ENCODE measurements around the gene ZNF681.

ZNF681 gene

DNA sequence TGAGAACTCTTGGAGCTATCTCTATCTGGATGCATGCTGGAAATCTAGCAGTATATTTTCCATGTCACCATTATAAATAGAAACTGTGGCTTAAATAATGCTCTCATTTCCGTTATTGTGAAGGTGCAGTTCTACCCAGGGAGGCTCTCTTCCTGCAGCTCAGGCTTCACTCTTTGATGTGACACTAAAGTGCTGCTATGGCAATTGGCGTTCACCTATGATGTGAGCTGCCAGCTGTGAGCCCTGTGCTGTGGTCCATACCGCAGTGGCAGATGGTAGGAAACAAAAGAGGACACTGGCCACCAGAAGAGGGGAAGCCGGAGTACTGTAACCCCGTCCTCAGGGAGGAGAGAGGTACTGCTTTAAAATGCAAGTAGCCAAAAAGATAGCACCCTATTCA, 40.6 kb upstream of the ZNF681 start:
- POLR2A ChIA-PET (ENCODE audit: low non-redundant PET), result no interaction called here

DNA sequence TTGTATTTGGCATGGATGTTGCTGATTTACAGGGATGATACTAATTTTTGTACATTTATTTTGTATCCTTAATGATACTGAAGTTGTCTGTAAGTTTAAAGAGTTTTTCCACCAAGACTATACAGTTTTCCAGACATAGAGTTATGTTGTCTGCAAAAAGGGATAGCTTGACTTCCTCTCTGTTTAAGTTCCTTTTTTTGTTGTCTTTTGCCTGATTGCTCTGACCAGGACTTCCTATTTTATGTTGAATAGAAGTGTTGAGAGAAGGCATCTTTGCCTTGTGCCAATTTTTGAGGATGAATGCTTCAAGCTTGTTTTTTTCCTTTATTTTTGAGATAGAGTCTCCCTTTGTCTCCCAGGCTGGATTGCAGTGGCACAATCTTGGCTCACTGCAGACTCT, 36.8 kb upstream of the ZNF681 start:
- CTCF ChIA-PET, result no interaction called here

More for the DNA sequence above, 40.6 kb upstream of the ZNF681 start:
- no peak overlapping the region for H3K27ac ChIP-seq
- TF ChIP-seq, protein P1, sequence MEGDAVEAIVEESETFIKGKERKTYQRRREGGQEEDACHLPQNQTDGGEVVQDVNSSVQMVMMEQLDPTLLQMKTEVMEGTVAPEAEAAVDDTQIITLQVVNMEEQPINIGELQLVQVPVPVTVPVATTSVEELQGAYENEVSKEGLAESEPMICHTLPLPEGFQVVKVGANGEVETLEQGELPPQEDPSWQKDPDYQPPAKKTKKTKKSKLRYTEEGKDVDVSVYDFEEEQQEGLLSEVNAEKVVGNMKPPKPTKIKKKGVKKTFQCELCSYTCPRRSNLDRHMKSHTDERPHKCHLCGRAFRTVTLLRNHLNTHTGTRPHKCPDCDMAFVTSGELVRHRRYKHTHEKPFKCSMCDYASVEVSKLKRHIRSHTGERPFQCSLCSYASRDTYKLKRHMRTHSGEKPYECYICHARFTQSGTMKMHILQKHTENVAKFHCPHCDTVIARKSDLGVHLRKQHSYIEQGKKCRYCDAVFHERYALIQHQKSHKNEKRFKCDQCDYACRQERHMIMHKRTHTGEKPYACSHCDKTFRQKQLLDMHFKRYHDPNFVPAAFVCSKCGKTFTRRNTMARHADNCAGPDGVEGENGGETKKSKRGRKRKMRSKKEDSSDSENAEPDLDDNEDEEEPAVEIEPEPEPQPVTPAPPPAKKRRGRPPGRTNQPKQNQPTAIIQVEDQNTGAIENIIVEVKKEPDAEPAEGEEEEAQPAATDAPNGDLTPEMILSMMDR (conservative IDR thresholded peaks at IDR 0.05; ENCODE audit: low read depth), result no peak
- CTCF ChIA-PET, result no interaction called here
- no peak for DNase-seq (ENCODE audit: low spot score)

DNA sequence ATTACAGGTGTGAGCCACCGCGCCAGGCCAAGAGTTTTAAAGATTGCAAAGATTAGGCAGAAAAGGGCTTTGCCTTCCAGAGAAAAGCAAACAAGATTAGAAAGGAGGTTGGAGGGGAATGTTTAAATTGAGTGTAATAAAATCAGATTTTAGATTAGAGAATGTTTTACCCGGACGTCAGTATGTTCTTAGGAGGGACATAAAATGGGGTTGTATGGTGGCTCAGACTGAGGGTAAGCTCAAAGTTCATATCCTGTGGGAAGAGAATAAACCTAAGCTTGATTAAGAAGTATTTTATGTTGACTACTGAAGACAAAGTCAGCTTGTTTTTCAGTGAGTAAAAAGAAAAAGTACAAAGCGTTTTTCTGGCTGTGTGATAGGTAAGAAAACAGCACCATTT, 34.1 kb upstream of the ZNF681 start:
- TF ChIP-seq, protein P1 (conservative IDR thresholded peaks at IDR 0.05; ENCODE audit: low read depth), result no peak
- ChIA-PET CTCF (no interaction called here), POLR2A (ENCODE audit: low non-redundant PET) (no interaction called here)
- H3K27ac ChIP-seq, result no peak overlapping the region
- no peak for DNase-seq (ENCODE audit: low spot score)

More for the DNA sequence above, 36.8 kb upstream of the ZNF681 start:
- TF ChIP-seq, protein P1 (conservative IDR thresholded peaks at IDR 0.05; ENCODE audit: low read depth), result no peak
- POLR2A ChIA-PET (ENCODE audit: low non-redundant PET), result no interaction called here
- no peak overlapping the region for H3K27ac ChIP-seq
- DNase-seq (ENCODE audit: low spot score), result no peak

DNA sequence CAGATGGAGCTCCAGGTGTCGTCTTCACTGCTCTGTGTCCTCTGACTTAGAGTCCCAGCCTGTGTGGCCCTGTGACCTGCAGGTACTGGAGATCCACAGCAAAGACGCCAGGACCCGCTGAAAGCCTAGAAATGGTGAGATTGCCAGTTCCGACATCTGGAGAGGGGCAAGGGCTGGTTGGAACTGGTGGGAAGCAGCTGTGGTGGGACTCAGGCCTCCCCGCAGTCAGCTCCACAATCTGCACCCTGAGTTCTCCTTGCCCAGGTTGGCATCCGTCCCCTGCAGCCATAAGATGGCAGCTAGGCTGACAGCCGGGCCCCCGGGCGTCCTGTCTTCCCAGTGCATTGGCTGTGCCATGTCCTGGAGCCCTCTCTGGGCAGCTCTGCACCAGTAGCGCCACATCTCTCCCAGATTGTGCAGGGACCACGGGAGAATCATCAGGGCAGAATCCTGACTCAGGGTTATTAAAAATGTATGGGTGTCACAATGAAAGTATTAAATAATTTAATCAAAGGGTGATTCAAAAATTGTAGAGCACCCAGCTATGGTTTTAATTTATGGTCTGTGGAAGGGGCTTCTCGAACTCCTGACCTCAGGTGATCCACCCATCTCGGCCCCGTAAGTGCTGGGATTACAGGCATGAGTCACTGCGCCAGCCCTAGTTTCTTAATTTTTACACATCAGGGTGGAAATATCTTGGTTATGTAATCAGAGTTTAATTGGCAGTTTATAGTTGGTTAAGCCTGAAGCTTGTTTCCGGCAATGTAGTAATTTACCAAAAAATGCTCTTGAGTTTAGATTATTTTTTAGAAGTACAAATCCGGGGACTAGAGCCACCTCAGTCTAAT, 32.2 kb upstream of the ZNF681 start:
- ChIA-PET CTCF (no interaction called here), POLR2A (ENCODE audit: low non-redundant PET) (no interaction called here)
- TF ChIP-seq, protein P1 (conservative IDR thresholded peaks at IDR 0.05; ENCODE audit: low read depth), result no peak

DNA sequence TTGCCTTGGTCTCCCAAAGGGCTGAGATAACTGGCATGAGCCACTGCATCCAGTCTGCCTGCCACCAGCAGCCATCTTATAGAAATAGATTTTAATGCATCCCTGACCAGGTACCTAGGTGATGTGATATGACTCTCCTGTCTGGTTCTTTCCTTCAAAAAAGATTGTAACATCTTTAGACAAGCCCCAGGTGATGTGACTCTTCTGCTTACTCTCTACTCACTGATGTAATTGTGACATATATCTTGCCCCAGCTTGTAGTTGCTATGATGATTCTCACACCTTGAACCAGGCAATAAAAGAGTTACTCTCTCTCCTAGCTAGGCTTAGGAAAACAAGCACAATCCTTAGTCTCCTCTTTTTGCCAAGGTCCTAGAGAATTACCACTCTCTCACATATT, 30.6 kb upstream of the ZNF681 start:
- ChIA-PET CTCF (no interaction called here), POLR2A (ENCODE audit: low non-redundant PET) (no interaction called here)
- TF ChIP-seq, protein P1 (conservative IDR thresholded peaks at IDR 0.05; ENCODE audit: low read depth), result no peak
- DNase-seq (ENCODE audit: low spot score), result no peak
- no peak overlapping the region for H3K27ac ChIP-seq

More for the DNA sequence above, 32.2 kb upstream of the ZNF681 start:
- no peak for DNase-seq (ENCODE audit: low spot score)
- no peak overlapping the region for H3K27ac ChIP-seq

DNA sequence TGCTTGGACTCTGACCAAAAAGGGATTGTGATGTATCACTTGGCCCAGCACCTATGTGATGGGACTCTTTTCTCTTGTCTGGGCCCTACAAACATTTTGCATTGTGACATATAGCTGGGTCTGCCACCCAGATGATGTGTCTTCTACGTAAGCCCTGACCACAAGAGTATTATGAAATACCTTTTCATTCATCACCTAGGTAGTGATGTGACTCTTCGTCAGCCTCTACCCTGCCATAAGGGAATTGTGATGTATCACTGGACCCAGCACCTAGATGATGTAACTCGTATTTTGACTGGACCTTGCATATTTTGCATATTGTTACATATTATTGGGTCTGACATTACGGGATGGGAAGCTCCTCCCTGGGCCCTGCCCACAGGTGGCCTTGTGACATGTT, 29.7 kb upstream of the ZNF681 start:
- TF ChIP-seq, protein P1 (conservative IDR thresholded peaks at IDR 0.05; ENCODE audit: low read depth), result no peak
- H3K27ac ChIP-seq, result no peak overlapping the region
- ChIA-PET POLR2A (ENCODE audit: low non-redundant PET) (no interaction called here), CTCF (no interaction called here)
- no peak for DNase-seq (ENCODE audit: low spot score)

Measured in RWPE1 (cell line).